ENCODE measurements around the gene SMIM10L1.

The SMIM10L1 gene

GRCh38 chr12:11183011-11183410, 12.0 kb downstream of the SMIM10L1 start:
- TF ChIP-seq SIN3A (IDR thresholded peaks at IDR 0.05; ENCODE audit: borderline replicate concordance, insufficient read depth, low read length), result no peak
- TF ChIP-seq FOXP2 (optimal IDR thresholded peaks at IDR 0.05; ENCODE audit: borderline replicate concordance, extremely low read depth, extremely low read length, insufficient read depth), result no peak
- TF ChIP-seq POLR2AphosphoS5 (IDR thresholded peaks at IDR 0.05; ENCODE audit: low read depth, low read length), result no peak
- TF ChIP-seq REST (IDR thresholded peaks at IDR 0.05; ENCODE audit: insufficient read depth in 1 of 2, low read depth in 2 of 2, low read length in 2 of 2), result no peak
- TF ChIP-seq TAF1 (IDR thresholded peaks at IDR 0.05; ENCODE audit: borderline replicate concordance, insufficient read depth, low read length), result no peak

- no peak for TF ChIP-seq FOXP2 (optimal IDR thresholded peaks at IDR 0.05; ENCODE audit: borderline replicate concordance, extremely low read depth, extremely low read length, insufficient read depth)
These were observed 15.8 kb downstream of the SMIM10L1 start, which contains the start of gene TAS2R42 for GRCh38 chr12:11186837-11187236. Gene TAS2R42, minus strand, starts transcription at chr12:11186937. Its CDS starts 0 bp downstream, at chr12:11186937.

- no peak for TF ChIP-seq TAF1 (IDR thresholded peaks at IDR 0.05; ENCODE audit: borderline replicate concordance, insufficient read depth, low read length)
These were observed 31.8 kb downstream of the SMIM10L1 start for GRCh38 chr12:11202811-11203210.

GRCh38 chr12:11204173-11204572, 33.2 kb downstream of the SMIM10L1 start:
- TF ChIP-seq REST (IDR thresholded peaks at IDR 0.05; ENCODE audit: insufficient read depth in 1 of 2, low read depth in 2 of 2, low read length in 2 of 2) (no peak), FOXP2 (optimal IDR thresholded peaks at IDR 0.05; ENCODE audit: borderline replicate concordance, extremely low read depth, extremely low read length, insufficient read depth) (no peak), POLR2AphosphoS5 (IDR thresholded peaks at IDR 0.05; ENCODE audit: low read depth, low read length) (no peak), SIN3A (IDR thresholded peaks at IDR 0.05; ENCODE audit: borderline replicate concordance, insufficient read depth, low read length) (no peak), TAF1 (IDR thresholded peaks at IDR 0.05; ENCODE audit: borderline replicate concordance, insufficient read depth, low read length) (no peak)

GRCh38 chr12:11209113-11209512, 38.1 kb downstream of the SMIM10L1 start:
- no peak for TF ChIP-seq FOXP2 (optimal IDR thresholded peaks at IDR 0.05; ENCODE audit: borderline replicate concordance, extremely low read depth, extremely low read length, insufficient read depth)
- TF ChIP-seq TAF1 (IDR thresholded peaks at IDR 0.05; ENCODE audit: borderline replicate concordance, insufficient read depth, low read length), result no peak
- TF ChIP-seq POLR2AphosphoS5 (IDR thresholded peaks at IDR 0.05; ENCODE audit: low read depth, low read length), result no peak

All from PFSK-1 (cell line).